Inflammatory macrophage (primary cell): Measurements from ENCODE around the gene CAMSAP1.

ENCODE experiments used
- DNase-seq, 2 donors: peaks; one replicate each; pipeline ENCODE4 v3.0.0-alpha.2; 2020 to 2022

Gene CAMSAP1

DNA sequence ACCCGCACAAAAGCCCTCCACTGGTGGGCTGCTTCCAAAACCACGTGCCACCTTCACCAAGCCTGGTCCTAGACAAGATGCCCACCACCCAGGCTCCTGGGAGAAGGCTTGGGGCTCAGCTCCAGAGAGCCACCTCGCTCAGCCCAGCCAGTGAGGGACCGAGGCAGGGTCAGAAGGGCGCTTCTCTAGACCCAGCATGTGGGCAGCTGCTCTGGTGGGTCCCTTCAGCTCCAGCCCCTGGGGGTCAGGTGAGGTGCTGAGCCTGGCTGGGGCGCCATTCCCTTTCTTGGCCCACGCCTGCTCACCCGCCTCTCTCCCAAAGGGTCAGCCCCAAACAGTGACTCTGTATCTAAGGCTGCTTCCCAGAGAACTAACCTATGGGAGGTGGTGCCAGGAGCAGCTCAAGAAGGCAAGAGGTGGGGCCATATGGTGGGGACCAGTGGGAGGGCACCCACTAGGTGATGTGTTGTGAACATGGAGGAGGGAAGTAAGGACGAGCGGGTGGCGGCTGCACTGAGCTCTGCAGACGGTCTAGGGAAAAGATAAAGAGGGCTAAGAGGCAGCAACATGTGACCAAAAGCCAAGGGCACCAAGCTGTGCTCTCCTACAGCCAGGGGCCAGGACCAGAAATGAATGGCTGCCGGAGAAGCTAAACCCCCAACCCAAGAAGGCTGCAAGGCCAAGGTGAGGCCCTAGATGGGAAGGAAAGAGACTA lies 79.3 kb downstream of the CAMSAP1 start:
- DNase-seq = no peak

DNA sequence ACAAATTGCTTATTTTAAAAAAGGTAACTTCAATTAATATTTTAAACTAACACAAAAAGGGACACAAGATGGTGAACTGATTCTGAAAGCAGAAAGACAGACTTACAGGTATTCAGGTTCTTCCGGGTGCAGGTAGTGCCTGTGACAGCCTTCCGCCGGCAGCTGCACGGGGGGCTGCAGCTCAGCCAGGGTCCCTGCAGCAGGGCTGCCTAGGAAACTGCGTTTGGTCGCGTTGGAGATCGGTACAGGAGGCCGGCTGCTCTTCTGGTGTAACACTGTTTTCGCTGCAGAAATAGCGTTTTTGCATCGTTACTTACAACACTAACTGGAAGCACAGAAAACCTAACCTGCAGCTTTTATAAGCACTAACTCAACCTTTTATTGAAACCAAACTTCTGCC lies 80.0 kb downstream of the CAMSAP1 start:
- no peak for DNase-seq

DNA sequence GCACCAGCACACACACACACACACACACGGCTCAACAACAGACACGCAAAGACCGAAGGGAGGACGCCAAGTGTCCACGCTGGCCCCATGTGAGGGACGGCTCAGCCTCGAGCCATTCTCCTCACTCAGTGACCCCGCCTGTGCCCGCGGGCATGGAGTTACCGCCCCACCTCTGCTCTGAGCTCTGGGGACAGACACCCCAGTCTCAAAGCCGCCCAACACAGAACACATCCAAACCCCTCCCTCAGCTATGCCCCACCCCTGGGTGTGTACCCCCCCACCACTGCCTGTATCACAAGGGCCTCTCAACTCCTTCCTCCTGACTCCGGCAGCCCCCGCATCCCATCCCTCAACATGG lies 81.2 kb downstream of the CAMSAP1 start:
- DNase-seq = no peak

DNA sequence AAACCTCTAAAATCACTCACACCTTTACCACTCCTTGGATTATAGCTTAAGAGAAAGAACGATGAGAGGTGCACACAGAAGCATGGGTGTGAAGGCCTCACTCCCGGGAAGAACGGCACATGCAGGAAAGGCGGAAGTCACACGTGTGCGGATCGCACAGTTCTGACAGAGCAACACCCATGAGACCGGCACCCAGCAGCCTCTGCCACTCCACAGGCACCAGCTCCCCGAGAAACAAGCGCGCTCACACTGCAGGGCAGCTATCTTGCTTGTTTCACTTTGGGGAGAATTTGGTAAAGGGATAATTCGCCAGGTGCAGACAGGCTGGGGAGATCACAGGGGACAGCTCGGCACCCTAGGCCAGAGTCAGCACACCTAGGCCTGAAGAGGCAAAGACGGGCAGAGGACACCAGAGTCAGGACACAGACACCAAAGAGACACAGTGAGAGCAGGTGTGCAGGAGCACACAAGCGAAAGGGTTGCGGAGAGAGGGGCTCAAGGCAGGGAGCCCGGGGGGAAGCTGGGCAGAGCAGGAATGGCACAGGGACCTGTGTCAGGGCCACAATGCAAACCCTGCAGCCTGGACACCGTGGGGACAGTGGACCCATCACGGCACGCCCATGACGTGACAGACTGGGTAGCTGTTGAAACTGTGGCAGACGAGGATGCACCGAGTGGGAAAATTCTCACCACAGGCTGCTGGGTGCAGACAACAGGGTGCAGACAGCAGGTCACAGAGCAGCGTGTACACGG lies 81.7 kb downstream of the CAMSAP1 start:
- DNase-seq = no peak

DNA sequence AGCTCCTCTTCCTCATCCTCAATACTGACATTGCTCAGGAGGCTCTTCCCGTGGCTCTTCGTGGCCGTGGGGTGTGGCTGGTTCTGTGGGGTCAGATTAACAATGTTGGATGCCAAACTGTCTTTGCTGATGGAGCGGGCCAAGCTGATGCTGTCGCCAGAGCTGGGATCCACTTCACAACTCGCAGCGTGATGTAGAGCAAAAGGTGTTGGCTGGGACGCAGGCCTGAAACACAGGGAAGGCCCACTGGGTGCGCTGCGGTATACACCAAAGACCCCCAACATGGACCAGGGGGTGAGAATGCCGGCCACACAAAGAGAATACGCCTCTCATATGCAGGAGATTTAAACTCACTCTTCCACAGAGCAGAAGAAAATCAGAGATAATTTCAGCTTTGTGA lies 84.3 kb downstream of the CAMSAP1 start:
- no peak for DNase-seq

DNA sequence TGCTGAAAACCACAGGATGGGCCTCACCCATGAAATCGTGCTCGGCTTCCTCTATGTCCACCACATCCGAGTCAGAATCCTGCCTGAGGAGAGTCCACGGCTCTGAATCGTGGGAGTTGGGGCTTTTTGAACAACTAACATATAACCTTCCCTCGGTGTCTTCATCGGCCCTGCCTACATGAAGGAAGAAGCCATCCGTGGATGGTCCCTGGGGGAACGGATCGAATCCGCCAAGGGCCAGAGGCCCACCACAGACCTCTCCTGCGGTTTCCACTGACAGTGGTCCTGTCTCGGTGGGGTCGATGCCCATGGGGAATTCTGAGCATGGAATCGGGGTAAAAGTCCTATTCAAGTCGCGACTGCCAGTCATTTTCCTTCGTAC lies 85.0 kb downstream of the CAMSAP1 start:
- no peak for DNase-seq

DNA sequence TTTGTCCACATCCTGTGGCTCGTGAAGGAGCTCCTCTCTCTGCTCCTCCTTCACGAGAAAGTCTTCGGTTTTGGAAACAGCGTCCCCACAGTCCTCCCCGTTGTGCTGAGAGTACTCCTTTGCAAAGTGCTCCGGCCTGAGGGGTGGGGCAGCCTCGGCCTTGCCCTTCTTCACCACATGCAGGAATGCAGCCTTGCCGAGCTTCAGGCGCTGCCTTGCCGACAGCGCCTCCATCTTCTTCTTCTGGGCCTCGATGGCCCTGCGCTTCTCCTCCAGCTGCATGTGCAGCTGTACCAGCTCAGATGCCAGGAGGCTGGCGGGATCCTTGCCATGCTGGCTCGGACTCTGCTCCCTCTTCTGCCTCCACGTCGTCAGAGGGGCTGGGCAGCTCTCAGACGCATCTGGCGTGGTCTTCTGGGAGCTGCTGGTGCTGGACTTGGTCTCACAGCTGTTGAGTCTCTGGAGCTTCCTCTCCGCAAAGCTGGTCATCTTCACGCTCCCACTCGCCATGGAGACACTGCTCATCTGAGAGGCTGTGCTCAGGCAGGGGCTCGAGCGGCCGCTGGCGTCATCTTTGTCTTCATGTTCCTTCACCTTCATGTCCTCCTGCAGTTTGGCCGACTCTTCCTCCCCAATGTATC lies 85.5 kb downstream of the CAMSAP1 start:
- DNase-seq = no peak

DNA sequence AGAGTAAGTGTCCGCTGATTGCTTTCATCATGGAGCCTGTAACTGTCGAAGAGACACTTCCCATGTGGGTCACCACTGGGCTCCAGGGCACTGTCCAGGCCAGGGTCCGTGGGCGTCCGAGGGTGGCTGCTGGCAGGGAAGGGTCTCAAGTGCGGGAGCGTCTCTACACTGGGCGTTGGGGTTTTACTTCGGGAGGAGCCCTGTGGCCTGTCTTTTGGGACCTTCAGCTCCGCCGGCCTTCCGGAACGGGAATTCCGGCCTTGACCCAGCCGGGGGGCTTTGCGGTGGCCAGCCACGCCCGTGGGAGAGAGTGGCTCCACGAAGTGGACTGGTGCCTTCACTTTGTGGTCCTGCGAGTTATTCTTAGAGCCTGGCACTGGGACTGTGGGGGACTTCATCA lies 86.2 kb downstream of the CAMSAP1 start:
- DNase-seq = no peak

DNA sequence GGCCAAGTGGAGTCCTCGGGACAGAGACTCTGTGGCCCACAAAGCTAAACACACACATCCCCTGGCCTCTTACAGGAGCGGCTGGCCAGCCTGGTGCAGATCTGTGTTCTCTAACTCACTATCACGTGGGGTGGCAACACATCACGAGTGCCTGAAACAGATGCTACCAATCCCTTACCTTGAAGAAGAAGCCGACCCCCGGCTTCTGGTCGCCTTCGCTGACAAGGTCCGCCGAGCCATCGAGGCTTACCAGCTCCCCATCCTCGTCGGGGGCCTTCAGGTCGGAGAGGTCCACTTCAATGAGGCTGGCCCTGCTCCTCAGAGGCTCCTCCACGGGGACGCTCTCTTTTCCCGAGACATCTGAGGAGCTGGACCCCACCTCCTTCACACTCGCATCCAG lies 86.7 kb downstream of the CAMSAP1 start:
- DNase-seq = no peak

DNA sequence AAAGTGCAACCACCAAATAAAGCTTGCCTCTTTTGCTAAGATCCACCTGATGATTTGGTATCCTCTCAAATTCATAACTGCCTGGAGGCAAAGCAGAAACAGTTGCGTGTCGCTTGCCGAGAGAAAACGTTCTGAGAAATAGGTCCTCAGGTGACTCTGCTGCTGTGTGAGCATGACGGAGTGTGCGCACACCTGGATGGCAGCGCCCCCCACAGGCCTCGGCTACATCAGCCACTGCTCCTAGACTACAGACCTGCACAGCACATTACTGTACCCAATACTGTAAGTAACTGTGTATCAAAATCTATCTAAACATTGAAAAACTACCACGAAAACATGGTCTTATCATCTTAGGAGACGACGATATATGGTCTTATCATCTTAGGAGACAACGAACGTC lies 87.4 kb downstream of the CAMSAP1 start:
- no peak for DNase-seq

DNA sequence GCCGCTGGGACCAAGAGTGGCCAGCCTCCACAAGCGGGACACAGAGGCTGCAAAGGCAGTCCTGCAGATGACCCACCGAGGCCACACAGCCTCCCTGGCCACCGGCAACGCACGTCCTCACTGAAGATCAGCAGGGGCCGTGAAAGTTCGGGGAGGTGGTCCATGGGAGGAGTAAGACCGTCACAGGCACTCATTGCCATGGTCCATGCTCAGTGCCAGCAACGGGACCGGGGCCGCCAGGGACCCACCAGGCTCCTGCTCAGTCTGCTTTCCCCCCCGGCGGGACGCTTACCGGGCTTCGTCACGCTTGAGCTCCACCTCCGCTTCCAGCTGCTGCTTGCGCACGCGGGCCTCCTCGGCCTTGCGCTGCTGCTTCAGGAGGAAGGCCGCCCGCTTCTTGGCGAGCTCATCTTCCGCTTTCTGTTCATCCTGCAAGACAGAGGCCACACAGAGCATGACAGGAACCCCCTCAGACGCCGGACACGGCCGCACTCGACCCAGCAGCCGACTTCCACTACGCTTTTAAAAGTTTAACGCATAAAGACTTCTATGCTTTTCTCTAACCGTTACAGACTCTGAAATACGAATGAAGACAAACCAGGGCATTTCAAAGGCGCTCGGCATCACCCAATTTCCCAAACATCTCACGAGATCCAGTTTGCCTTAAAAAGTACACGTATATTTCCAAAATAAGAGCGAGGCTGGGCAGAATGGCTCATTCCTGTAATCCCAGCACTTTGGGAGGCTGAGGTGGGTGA lies 88.4 kb downstream of the CAMSAP1 start:
- DNase-seq = no peak

DNA sequence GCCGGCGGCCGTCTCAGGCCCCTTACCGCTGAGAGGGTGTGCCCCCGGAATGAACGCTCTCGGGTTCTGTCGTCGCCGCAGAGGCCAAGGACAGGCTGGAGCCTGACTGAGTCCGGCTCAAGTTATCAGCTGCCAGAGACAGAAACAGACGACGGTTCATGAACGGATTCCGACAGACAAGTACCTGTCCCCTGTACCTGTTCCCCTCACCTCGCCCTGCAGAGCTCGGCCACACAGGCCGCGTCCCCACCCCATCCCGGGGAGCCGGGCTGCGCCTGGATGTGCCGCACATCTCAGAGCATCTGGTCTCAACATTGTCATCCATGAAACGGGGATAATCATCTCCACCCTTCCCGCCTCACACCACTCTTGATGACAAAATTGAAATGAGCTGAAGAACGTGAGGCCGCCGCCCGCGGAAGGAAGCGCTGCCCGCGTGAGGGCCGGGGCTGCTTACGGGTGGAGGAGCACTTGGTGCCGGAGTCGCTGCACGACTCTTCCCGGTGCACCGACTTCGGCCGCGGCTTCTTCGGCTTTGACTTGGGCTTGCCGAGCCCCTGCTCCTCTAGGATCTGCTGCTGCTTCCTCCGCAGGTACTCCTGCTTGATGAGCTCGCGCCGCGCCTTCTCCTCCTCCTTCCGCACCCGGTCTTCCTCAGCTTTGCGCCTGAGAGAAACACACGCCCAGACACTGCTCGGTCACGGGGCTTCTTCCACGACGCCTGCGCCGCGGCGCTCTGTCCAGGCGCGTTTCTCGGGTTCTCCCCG lies 89.2 kb downstream of the CAMSAP1 start:
- DNase-seq = no peak

DNA sequence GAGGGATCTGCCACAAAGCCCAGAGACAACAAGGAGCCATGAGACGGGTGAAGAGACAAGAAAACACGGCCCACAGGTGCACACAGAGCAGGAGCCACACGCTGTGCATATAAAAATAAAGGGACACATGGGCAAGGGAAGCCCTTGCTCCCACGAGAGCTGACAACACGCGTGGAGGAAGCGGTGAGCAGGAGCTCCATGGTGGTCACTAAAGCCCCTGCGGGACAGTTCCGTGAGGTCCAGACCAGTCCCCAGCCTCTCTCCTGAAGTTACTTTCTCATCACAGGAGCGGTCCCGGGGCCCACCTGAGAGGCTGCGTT lies 90.7 kb downstream of the CAMSAP1 start:
- DNase-seq = no peak

DNA sequence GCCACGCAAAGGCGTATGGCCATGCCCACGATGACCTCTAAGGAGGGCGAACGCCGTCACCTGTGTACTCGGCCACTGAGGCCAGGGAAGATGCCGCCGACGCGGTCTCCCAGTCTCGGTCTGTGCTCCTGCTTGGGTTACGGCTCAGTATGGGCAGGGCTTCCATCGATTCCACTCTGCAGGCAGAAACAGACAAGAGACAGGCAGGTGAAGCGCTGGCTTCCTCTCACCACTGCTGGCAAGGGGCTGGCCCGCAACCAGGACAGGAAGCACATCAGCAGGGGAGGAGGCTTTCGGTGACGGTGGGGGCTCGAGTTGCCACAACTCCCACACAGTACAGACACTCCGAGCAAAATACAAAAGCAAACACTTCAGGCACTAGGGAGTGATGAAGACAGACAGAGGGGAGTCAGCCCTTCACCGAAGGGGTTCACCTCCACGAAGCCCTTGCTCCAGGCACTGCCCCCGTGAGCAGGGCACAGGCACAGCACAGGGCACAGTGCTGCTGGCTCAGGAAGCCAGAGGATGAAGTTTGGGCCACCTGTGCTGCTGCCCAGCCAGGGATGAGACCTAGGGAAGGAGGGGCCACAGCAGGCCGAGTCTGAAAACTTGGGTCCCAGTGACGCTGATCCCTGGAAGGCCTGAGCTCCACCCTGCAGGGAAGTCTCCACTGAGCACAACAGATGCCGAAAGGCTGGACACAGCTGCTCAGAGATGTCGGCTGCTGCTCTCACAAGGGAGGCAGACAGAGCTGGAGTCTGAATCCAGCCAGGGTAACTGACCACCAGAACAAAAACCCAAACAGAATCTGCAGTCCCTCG lies 91.3 kb downstream of the CAMSAP1 start:
- no peak for DNase-seq

DNA sequence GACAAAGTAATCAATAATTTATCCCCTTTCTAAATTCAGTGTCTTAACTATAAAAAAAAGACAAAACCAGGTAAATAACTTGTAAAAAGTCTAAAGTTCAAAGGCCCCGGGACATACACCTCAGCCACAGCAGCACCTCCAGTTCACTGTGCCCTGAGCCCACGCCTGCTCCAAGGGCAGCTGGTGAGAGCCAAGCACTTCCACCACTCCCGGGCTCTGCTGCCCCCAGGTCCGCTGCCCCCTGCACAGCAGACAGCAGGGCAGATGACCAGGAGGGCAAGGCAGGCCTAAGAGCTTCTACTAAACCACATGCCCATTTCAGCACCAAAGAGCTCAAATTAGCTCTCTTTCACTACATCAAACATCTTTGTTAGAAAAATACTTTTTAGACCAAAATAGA lies 91.9 kb downstream of the CAMSAP1 start:
- DNase-seq = no peak

DNA sequence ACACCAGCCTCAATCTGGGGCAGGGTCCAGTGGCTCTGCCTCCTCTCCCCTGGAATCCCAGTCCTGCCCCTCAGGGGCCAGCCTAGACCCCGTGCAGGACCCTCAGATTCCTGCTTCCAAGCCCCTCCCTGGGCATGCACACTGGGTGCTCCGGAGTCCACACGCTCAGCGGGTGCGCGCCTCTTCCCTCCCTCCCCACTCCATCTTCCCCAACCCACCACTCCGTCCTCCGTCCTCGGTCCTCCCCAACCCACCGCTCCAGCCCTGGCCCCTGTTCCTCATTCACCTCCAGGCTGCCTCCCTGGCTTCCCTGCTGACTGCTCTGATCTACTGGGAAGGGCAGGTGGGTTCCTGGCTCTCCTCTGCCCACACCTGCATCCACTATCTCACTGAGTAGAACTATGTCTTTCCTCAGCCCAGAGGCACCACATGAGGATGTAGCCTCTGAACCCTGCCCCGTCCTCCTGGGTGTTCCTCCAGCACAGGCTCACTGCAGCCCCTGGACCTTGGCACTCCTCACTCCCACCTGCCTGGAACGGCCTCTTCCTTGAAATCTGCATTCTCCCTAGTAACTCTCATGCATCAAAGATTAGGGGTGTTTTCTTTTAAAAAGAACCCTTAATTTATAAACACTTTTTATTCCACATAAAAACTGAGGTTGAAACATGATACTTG lies 92.8 kb downstream of the CAMSAP1 start:
- no peak for DNase-seq

DNA sequence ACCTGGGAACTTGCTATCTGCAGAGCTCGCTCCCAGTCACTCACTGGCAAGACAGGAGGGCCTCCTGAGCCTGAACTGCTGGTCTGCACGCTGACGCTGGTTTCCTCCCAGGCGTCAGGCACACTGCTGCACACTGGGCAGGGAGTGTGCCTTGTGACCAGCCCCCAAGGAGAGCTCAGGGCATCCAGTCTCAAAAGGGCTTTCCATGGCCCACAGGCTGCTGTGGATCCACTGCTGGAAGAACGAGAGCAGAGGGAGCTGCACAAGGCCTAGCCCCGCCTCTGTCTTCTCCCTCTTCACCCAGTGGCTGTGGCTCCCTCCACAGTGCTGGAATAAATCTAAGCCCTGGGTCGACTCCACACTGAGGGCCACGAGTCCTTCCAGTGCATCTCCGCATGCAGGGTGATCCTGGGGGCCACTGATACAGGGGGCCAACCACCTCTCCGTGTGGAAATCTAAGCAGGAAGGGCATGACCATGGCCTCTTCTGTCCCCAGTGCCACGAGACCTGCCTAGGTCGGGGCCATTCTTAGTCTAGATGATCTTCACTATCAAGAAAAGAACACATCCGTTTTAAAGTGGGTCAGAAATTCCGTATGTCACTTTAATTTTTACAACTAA lies 93.6 kb downstream of the CAMSAP1 start:
- DNase-seq = no peak

DNA sequence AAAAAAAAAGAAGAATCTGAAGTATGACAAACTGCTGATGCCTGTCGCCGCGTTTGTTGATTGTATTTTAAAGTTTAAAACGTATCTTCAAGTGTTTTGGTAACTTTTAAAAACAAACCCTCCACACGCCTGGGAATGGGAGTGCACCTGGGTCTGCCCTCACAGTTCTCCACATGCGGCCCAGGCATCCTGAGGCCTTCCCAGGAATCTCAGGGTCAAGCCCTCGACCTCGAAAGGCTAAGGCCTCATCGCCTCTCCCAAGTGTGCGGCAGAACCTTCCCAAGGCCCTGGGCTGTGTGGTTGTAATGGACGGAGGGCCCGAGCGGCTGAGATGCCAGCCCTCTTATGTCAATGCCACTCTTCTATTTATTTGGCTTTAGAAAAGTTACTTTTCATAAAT lies 94.4 kb downstream of the CAMSAP1 start:
- no peak for DNase-seq

DNA sequence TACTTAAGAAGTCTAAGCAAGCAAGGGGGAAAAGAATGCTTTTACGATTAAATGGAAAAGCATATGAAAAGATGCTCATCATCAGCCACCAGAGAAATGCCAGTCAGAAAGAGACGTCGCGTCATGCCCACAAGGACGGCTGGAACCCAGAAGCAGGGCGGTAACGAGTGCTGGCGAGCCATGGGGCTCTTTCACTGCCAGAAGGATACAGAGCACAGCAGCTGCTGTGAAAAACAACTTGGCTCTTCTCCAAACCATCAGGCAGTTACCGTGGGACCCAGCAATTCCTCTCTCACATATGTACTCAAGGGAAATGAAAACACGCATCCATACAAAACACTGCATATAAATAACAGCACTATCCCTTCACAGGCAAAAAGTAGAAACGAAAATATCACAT lies 95.5 kb downstream of the CAMSAP1 start:
- DNase-seq = no peak

DNA sequence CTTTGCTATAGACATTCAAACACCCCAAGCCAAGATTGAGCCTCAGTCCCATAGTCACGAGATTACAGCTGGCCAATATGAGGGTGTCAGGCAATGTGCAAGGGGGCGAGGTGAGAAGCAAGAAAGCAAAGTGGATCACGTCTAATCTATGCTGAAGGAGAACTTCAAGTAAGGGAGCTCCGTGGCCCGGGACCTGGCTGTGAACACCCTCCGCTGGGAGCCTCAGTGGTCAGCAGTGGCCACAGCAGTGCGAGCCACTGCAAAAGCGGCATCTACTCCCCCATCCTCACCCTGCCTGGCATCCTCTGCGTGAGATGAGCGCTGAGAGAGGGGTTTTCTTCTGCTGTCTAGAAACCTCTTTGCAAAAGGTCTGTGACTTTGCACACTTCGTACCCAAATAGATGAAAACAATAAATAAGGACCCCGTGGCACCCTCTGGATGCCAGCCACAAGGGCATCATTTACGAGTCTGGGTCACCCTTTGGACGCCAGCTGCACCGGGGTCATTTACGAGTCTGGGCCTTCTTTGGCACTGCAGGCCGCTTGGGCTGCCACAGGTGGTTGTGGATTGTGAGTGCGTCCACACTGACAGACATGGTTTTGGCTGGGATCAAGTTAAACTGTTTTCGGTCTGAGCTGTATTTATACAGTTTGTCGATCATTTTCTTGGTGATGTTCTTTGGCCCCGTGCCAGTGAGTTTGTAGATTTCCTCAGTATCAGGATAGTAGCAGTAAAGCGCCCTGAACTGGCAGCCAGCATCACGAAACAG lies 96.4 kb downstream of the CAMSAP1 start:
- DNase-seq = no peak
